SK-N-SH (cell line): Measurements from ENCODE around the gene CYP51A1.

Experiments
- CTCF ChIP-seq: fragments of 200-600 bp; sonication (generic); IDR thresholded peaks from 2 replicates; pipeline ENCODE4 v1.6.1; 2017; ENCODE audit warnings: antibody characterized with exemption, mild to moderate bottlenecking, moderate library complexity
- EZH2phosphoT487 ChIP-seq: fragments of 200-600 bp; sonication (generic); IDR thresholded peaks from 2 replicates; pipeline ENCODE4 v1.6.1; 2017; ENCODE audit warnings: low read depth, mixed run types, mild to moderate bottlenecking, antibody characterized with exemption, moderate library complexity, borderline replicate concordance
- RAD21 ChIP-seq: IDR thresholded peaks from 2 replicates; pipeline ENCODE4 v1.6.1; 2012; ENCODE audit warnings: mild to moderate bottlenecking, low read length

- TF ChIP-seq EZH2phosphoT487 (no peak), CTCF (no peak), RAD21 (no peak)
Measured at GRCh38 chr7:92158660-92159575, 24.6 kb upstream of the CYP51A1 start.
